Activated CD8-positive, alpha-beta memory T cell treated with anti-CD3 and anti-CD28 coated beads for 24 hours (primary cell): ENCODE measurements around the gene SLC1A6.
"Not testable (repeated sequence)": the region's sequence is repeated elsewhere in the genome, so short reads cannot be mapped to it uniquely, and the experiment has no call there.

Experiments
- DNase-seq: peaks from one replicate; pipeline ENCODE4 v3.0.0-alpha.2; 2020

Gene SLC1A6

DNA sequence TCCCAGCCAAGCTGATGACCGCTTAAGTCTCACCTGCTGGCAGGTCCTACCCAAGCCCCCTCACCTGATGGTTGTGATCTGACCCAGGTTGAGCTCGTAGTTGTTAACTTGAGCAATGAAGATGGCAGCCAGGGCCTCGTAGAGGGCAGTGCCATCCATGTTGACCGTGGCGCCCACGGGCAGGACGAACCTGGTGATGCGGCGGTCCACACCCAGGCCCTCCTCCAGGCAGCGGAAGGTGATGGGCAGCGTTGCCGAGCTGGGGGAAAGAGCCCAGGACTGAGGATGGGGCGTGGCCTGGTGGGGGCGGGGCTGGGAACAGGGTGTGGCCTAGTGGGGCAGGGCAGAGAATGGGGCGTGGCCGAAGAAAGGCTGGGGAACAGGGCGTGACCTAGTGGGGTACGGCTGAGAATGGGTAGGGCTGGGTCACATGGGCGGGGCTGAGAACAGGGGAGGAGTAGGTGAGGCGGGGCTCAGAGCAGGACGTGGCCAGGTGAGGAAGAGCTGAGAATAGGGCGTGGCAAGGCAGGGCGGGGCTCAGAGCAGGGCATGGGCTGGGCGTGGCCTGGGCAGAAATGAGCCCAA lies 25.5 kb downstream of the SLC1A6 start:
- no peak for DNase-seq

DNA sequence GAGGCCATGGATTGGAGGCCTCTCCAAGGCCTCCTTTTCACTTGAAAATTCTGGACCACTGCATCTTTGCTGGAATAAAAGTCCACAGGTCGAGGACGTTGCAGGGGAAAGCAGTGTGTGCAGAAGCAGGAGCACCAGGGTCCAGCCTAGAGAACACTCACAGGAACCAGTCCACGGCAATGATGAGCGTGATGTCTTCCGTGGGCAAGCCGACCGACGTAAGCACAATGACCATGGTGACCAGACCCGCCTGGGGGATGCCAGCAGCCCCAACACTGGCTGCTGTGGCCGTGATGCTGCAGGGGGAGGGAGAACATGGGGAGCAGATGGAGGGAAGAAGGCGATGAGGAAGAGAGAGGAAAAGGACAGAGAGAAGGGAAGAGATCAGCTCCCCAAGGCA lies 26.9 kb downstream of the SLC1A6 start:
- no peak for DNase-seq

DNA sequence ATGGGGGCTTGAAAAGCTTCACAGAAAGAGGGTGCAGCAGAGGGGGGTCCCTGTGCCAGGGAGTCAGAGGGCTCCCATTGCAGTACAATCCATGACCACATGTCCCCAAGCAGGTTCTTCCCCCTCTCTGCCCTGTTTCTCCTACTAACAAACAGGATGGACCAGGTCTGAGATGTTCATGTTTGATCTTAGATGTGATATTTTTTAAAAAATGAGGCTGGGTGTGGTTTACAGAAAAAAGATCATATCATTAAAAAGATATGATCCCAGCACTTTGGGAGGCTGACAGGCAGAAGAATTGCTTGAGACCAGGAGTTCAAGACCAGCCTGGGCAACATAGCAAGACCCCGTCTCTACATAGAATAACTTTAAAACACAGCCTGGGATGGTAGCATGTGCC lies 29.2 kb downstream of the SLC1A6 start:
- DNase-seq, result no peak

DNA sequence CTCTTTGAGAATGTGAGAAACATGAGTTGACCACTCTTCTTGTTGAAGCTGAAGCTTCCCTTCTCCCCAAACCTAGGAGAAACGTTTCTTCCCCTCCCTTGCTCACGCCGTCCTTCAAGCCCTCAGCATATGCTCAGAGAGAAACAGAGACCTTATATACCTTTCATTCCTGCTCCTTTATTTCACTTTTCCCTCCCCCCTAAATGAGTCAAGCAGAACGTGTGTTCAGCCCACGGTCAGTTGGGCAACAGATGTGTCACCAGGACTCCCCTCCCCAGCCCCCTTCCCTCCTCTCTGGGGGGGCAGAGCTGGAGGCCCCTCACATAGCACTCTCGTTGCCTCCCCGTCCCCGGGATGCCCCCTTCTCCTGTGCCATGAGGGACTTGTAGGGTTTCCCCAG lies 29.8 kb downstream of the SLC1A6 start:
- DNase-seq, result no peak

DNA sequence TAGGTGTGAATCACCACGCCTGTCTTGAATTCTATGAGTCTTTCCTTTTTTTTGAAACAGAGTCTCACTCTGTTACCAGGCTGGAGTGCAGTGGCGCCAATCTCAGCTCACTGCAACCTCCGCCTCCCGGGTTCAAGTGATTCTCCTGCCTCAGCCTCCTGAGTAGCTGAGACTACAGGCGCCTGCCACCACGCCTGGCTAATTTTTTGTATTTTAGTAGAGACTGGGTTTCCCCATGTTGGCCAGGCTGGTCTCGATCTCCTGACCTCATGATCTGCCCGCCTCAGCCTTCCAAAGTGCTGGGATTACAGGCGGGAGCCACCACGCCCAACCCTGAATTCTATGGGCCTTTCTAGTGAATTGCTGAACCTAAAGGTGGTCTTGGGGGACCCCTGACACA lies 30.3 kb downstream of the SLC1A6 start:
- DNase-seq, result not testable (repeated sequence)

DNA sequence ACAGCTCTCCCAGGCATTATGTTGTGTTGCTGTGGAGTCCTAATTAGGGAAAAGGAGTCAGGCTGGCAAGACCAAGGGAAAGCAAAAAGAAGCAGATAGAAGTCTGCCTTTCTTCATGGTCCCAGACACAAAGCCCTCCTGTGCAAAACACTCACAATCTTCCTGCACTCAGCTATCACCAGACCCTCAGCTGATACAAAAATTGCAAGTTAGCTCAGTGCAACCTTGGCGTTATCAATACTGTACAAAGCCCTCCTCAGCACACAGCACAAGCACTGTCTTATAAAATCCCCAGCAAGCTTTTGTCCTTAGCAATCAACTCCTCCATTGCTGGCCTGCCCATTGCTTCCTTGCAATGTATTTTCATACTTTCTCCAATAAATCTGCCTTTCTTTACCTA lies 35.2 kb downstream of the SLC1A6 start:
- DNase-seq, result no peak

DNA sequence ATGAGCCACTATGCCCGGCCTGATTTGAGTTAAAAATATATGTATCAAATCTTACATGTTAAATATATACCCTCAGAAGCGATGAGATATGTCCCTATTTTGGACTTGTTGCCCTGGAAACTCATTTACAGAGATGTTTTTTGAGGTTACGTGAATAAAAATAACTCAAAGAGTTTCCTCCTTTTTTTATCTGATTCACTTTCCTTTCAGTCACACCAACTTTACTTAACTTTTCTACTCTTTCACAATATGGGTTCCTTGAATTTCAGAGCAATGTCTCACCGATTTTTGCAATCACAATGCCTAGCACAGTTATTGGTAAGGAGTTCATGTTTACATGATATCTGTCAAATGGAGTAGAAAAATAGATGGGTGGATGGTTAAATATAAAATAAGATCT lies 36.1 kb downstream of the SLC1A6 start:
- no peak for DNase-seq

DNA sequence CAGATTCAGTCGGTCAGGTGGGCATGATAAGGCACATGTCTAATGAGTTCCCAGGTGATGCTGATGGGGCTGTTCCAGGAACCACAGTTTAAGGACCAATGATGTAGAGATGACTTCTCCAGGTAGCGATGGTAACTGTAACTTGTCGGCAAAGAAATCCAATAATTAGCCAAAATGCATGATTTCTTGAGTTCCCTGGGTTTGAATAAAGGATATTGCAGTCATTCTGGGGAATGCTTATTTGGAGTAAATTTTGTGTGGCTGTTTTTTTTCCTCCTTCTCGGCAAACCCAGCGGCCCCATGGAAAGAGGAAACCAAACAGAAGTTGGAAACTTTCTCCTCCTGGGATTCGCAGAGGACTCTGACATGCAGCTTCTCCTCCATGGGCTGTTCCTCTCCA lies 38.5 kb downstream of the SLC1A6 start, which contains the start of gene OR7C2:
OR7C2 (plus strand) TSS at position 301 of the 400 bp plus-strand sequence; CDS start at position 301, 0 bp downstream.
- DNase-seq, result no peak

DNA sequence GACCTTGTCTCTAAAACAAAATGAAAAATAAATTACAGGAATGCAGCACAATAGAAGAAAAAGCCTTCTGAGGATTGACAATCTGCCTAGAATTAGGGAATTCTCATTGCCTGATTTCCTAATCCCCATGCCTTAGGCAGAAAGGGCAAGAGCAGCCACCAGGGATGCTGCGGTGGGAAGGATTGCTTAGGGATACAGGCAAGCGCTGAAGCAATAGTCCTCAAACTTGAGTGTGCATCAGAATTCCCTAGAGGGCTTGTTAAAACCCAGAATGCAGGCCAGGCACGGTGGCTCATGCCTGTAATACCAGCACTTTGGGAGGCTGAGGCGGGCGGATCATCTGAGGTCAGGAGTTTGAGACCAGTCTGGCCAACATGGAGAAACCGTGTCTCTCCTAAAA lies 39.4 kb downstream of the SLC1A6 start:
- DNase-seq, result no peak

DNA sequence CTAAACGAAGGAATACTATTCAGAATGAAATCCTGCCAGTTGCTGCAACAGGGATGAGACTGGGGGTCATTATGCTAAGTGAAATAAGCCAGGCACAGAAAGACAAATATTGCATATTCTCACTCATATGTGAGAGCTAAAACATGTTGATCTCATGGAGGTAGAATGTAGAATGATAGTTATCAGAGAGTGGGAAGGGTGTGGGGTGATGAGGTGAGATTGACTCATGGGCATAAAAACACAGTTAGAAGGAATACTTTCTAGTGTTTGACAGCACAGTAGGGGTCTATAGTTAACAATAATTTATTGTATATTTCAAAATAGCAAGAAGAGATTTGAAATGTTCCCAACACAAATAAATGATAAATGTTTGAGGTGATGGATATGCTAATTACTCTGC lies 46.2 kb downstream of the SLC1A6 start:
- DNase-seq, result no peak

DNA sequence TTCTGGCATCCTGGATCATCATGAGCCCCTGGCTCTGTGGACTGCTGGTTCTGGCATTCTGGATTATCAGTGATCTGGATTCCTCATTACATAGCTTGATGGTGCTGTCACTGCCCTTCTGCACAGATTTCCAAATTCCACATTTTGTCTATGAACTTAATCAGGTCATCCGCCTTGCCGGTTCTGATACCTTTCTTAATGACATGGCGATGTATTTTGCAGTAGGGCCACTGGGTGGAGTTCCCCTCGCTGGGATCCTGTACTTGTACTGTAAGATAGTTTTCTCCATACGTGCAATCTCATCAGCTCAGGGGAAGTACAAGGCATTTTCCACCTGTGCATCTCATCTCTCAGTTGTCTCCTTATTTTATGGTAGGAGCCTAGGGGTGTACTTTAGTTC lies 62.8 kb downstream of the SLC1A6 start:
- DNase-seq, result no peak

DNA sequence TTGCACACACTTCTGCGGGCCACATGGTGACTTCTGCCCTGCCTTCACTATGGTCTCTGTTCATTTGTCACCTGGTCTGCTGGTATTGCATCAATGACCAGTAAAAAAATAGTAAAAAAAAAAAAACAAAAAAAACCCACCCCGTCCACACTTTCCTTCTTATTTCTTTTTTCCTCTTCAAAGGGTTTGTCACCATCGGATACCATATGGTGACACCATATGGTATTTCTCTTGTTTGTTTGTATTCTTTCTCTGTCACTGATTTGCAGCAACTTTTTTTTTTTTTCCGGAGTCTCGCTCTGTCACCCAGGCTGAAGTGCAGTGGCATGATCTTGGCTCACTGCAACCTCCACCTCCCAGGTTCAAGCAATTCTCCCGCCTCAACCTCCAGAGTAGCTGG lies 64.5 kb downstream of the SLC1A6 start:
- DNase-seq, result no peak

DNA sequence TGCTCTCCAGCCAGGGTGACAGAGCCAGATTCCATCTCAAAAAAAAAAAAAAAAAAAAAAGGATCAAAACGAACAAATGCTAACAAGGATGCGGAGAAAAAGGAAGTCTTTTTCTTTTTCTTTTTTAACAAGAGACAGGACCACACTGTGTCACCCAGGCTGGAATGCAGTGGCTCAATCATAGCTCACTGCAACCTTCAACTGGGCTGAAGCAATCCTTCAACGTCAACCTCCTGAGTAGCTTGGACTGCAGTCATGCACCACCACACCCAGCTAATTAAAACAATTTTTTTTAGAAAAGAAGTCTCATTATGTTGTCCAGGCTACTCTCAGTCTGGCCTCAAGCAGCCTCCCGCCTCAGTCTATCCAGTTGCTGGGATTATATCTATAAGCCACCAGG lies 73.0 kb downstream of the SLC1A6 start:
- DNase-seq, result no peak

DNA sequence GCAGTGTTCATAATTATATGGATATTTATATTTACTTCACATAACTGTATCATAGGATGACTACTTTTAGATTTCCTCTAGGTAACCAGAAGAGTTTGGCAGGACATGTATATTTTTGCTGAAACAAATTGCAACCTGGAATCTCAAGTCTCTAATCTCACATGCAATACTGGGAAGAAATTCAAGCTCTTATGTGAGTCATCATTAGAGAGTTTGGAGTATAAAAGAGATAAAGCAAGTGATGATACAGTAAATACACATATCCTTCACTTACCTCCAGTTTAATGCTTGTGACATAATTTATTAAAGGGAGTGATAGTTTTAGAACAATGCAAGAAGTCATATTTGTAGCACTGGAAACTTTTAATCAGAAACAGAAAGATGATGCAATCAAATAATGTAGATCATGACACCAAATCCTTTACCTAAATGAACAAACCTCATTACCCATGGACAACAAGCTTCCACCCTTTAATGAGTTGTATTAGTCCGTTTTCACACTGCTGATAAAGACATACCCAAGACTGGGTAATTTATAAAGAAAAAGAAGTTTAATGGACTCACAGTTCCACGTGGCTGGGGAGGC lies 77.9 kb downstream of the SLC1A6 start:
- DNase-seq, result no peak
